Liver (tissue), 9 donors: ENCODE measurements around the gene SUPT5H. TPM values are rescaled to one million over a fixed set of nuclear protein-coding genes. Genes with fewer than 3 reads are reported as not detected.

ENCODE experiments used
- DNase-seq: peaks from one replicate; pipeline ENCODE4 v3.0.0-alpha.2; 2017; ENCODE audit warnings: low spot score
- H3K27ac ChIP-seq, 2 donors: one replicate each; pipeline ENCODE4 v1.7.0; 2013; ENCODE audit warnings: inconsistent platforms in 2 of 2, low read length in 2 of 2, control low read depth in 1 of 2, low read depth in 1 of 2, mild to moderate bottlenecking in 1 of 2
- H3K27me3 ChIP-seq, 4 donors: one replicate each; pipeline versions ENCODE4 v1.6.1 to v1.7.0; 2013; ENCODE audit warnings: low read length in 3 of 4, inconsistent platforms in 1 of 4, mild to moderate bottlenecking in 1 of 4, moderate library complexity in 1 of 4; ENCODE audit not compliant: control insufficient read depth in 4 of 4, insufficient read depth in 4 of 4
- H3K36me3 ChIP-seq, 4 donors: one replicate each; pipeline versions ENCODE4 v1.6.1 to v1.7.0; 2013; ENCODE audit warnings: low read length in 3 of 4, mild to moderate bottlenecking in 3 of 4, low read depth in 1 of 4, moderate library complexity in 1 of 4; ENCODE audit not compliant: control insufficient read depth in 4 of 4, insufficient read depth in 3 of 4
- H3K4me1 ChIP-seq, 4 donors: one replicate each; pipeline versions ENCODE4 v1.6.1 to v1.7.0; 2013; ENCODE audit warnings: low read length in 3 of 4, mild to moderate bottlenecking in 3 of 4, moderate library complexity in 1 of 4; ENCODE audit not compliant: control insufficient read depth in 4 of 4, insufficient read depth in 4 of 4
- H3K4me3 ChIP-seq, 3 donors: one replicate each; pipeline versions ENCODE4 v1.6.1 to v1.7.0; 2013; ENCODE audit warnings: low read length in 3 of 3, control low read depth in 1 of 3, low read depth in 1 of 3, mild to moderate bottlenecking in 1 of 3
- H3K9ac ChIP-seq, 2 donors: one replicate each; pipeline ENCODE4 v1.7.0; 2013; ENCODE audit warnings: low read length in 2 of 2, mild to moderate bottlenecking in 2 of 2, moderate library complexity in 2 of 2, control low read depth in 1 of 2, low read depth in 1 of 2
- H3K9me3 ChIP-seq, 4 donors: one replicate each; pipeline versions ENCODE4 v1.6.1 to v1.7.0; 2013; ENCODE audit warnings: low read length in 3 of 4; ENCODE audit not compliant: control insufficient read depth in 4 of 4
- ATF3 ChIP-seq: IDR thresholded peaks from 2 replicates; pipeline ENCODE4 v1.6.1; 2016; ENCODE audit warnings: antibody characterized with exemption
- CTCF ChIP-seq: fragments of 150-350 bp; IDR thresholded peaks from 2 replicates; pipeline ENCODE4 v1.5.1; 2017; ENCODE audit warnings: improper control_type of control experiment, low read depth, low read length; ENCODE audit not compliant: missing input control
- EGR1 ChIP-seq, 2 donors: IDR thresholded peaks; 2 replicates each; pipeline ENCODE4 v1.6.1; 2016 to 2018; ENCODE audit warnings: antibody characterized with exemption in 2 of 2, low read depth in 2 of 2
- FOXA1 ChIP-seq: IDR thresholded peaks from 2 replicates; pipeline ENCODE4 v1.6.1; 2016; ENCODE audit warnings: antibody characterized with exemption
- GABPA ChIP-seq, 2 donors: IDR thresholded peaks in 1 of 2; conservative IDR thresholded peaks in 1 of 2; 2 replicates each; pipeline ENCODE4 v1.6.1; 2016; ENCODE audit warnings: antibody characterized with exemption in 2 of 2, mild to moderate bottlenecking in 1 of 2, moderate library complexity in 1 of 2
- HNF4A ChIP-seq, 2 donors: conservative IDR thresholded peaks; 2 replicates each; pipeline ENCODE4 v1.6.1; 2016; ENCODE audit warnings: antibody characterized with exemption in 2 of 2, mild to moderate bottlenecking in 2 of 2
- HNF4G ChIP-seq: IDR thresholded peaks from 2 replicates; pipeline ENCODE4 v1.6.1; 2016; ENCODE audit warnings: antibody characterized with exemption
- MAX ChIP-seq: IDR thresholded peaks from 2 replicates; pipeline ENCODE4 v1.6.1; 2016; ENCODE audit warnings: antibody characterized with exemption
- NR2F2 ChIP-seq: IDR thresholded peaks from 2 replicates; pipeline ENCODE4 v1.6.1; 2016; ENCODE audit warnings: antibody characterized with exemption
- RAD21 ChIP-seq, 2 donors: IDR thresholded peaks; 2 replicates each; pipeline ENCODE4 v1.6.1; 2016; ENCODE audit warnings: antibody characterized with exemption in 2 of 2, mild to moderate bottlenecking in 2 of 2
- REST ChIP-seq: IDR thresholded peaks from 2 replicates; pipeline ENCODE4 v1.6.1; 2016; ENCODE audit warnings: antibody characterized with exemption, mild to moderate bottlenecking
- RXRA ChIP-seq, 2 donors: IDR thresholded peaks; 2 replicates each; pipeline ENCODE4 v1.6.1; 2017 to 2018; ENCODE audit warnings: antibody characterized with exemption in 2 of 2, mild to moderate bottlenecking in 1 of 2
- TAF1 ChIP-seq: conservative IDR thresholded peaks from 2 replicates; pipeline ENCODE4 v1.6.1; 2016; ENCODE audit warnings: antibody characterized with exemption, mild to moderate bottlenecking
- WGBS: extraction: QIAGEN DNeasy Blood & Tissue Kit; methylation state at CpG from one replicate; pipeline ENCODE4 v1.1.7; 2013; 5-methylcytosine and 5-hydroxymethylcytosine counted together
- polyA plus RNA-seq, 2 donors: library from polyadenylated mRNA; stranded (reverse) in 1 of 2; unstranded in 1 of 2; fragments of 200-250 nt in 1 of 2; fragments of >200 nt in 1 of 2; fragmentation: Nextera tagmentation in 1 of 2; extraction: Ambion mirVana in 1 of 2; gene quantifications; one replicate each; pipeline versions ENCODE4 v1.2.1 to v1.2.3, GENCODE V29; 2013 to 2015
- total RNA-seq, 2 donors: library from RNA; depleted of rRNA; stranded (reverse); fragments of >200 nt; gene quantifications; one replicate each; pipeline ENCODE4 v1.2.3, GENCODE V29; 2014
- TF ChIP-seq, protein P1 (sequence below): IDR thresholded peaks from 2 replicates; pipeline ENCODE4 v1.6.1; 2016; ENCODE audit warnings: antibody characterized with exemption
- donor health status: healthy.
- donor health status: healthy.
- donor health status: healthy.
- donor health status: healthy.
- donor health status: healthy.

Gene SUPT5H
- total and polyA plus RNA-seq, 4 donors: 19.3 to 52.5 (median 45.2) TPM

GRCh38 chr19:39448271-39448670 is 2.9 kb downstream of the SUPT5H start:
- no peak overlapping the region for H3K27ac ChIP-seq
- no peak for DNase-seq
- H3K9ac ChIP-seq: no peak overlapping the region
- no peaks in the 10 kb centered on the region for H3K9me3 ChIP-seq
- H3K27me3 ChIP-seq: no peaks in the 10 kb centered on the region
- WGBS: 75% methylated on average over 3 of the region's 3 CpGs
- TF ChIP-seq REST (no peak), FOXA1 (no peak), TAF1 (no peak), MAX (no peak), GABPA (IDR thresholded peaks at IDR 0.05 in 1 of 2, conservative IDR thresholded peaks at IDR 0.05 in 1 of 2) (no peak), NR2F2 (no peak), EGR1 (IDR thresholded peaks at IDR 0.05; ENCODE audit: low read depth in 2 of 2) (no peak), CTCF (no peak)
- no peak overlapping the region for H3K4me3 ChIP-seq
- peaks cover 0 to 13% (median 4%) of the 10 kb centered on the region in 4 donors for H3K36me3 ChIP-seq
- H3K4me1 ChIP-seq: peaks cover 13 to 38% (median 27%) of the 10 kb centered on the region in 4 donors

- Histone ChIP-seq H3K27ac (no peak overlapping the region), H3K27me3 (no peaks in the 10 kb centered on the region), H3K4me1 (peaks cover 13 to 38% (median 27%) of the 10 kb centered on the region in 4 donors), H3K4me3 (no peak overlapping the region), H3K9me3 (no peaks in the 10 kb centered on the region), H3K9ac (no peak overlapping the region), H3K36me3 (peaks cover 0 to 18% (median 7%) of the 10 kb centered on the region in 4 donors)
- WGBS: 84% methylated on average over 8 of the region's 8 CpGs
- no peak for DNase-seq
- TF ChIP-seq HNF4G (no peak), RAD21 (IDR thresholded peaks at IDR 0.05) (no peak), FOXA1 (no peak), CTCF (no peak), RXRA (IDR thresholded peaks at IDR 0.05) (no peak), HNF4A (conservative IDR thresholded peaks at IDR 0.05) (no peak), ATF3 (no peak)
- TF ChIP-seq, protein P1, sequence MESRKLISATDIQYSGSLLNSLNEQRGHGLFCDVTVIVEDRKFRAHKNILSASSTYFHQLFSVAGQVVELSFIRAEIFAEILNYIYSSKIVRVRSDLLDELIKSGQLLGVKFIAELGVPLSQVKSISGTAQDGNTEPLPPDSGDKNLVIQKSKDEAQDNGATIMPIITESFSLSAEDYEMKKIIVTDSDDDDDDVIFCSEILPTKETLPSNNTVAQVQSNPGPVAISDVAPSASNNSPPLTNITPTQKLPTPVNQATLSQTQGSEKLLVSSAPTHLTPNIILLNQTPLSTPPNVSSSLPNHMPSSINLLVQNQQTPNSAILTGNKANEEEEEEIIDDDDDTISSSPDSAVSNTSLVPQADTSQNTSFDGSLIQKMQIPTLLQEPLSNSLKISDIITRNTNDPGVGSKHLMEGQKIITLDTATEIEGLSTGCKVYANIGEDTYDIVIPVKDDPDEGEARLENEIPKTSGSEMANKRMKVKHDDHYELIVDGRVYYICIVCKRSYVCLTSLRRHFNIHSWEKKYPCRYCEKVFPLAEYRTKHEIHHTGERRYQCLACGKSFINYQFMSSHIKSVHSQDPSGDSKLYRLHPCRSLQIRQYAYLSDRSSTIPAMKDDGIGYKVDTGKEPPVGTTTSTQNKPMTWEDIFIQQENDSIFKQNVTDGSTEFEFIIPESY: no peak
Measured at GRCh38 chr19:39449116-39449797, 3.9 kb downstream of the SUPT5H start.
